ENCODE data around the gene HOXD1.
A peak's percentile ranks its signal among the peaks of the same experiment; 100 is the strongest.

Gene HOXD1

DNA sequence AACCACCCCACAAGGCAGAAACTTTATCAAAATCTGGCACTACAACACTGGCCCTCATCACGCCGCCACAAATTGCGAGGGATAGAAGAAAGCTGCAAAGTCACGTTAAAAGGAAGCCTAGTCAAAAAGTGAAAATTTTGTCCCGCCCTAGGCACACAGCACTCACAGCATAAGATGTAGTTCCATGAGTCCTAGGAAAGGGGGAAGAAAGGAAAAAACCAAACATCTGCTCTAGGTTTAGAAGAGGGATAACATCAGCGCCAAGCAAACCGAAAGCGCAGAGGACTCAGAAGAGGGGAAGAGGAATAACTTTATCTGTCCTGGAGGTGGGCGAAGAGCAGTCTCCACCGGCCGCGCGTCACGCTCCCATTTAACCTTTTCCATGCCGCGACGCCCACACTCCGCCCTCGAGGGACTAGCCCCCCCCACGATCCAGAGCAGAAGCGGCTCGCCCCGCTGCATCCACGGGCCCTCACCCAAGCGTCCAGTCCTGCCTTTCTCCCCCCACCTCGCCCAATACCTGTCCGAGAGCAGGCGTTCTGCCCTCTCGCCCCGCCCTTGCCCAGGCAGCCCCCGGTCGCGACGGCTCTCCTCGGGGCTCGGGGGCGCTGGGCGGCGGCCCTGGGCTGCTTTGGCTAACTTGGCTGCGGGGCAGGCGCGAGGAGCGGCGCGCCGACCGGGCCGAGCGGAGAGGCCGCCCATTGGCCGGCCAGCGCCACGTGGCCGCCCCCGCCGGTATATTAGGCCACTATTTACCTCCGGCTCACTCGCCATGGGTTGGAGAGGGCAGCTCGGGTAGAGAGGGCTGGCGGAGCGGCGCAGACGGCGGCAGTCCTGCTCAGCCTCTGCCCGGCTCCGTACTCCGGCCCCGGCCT lies at the start of gene HOXD1:
TSS of gene HOXD1 (plus strand) at position 770 of the 875 bp plus-strand sequence. CDS start 134 bp downstream, outside the sequence.
- DNase-seq = peak; percentile 39

- peak; percentile 57 for DNase-seq
Measured at GRCh38 chr2:176138923-176139660, 49.4 kb upstream of the HOXD1 start.

- peak; percentile 73 for DNase-seq
Measured at GRCh38 chr2:176139661-176140512, 48.6 kb upstream of the HOXD1 start.

DNA sequence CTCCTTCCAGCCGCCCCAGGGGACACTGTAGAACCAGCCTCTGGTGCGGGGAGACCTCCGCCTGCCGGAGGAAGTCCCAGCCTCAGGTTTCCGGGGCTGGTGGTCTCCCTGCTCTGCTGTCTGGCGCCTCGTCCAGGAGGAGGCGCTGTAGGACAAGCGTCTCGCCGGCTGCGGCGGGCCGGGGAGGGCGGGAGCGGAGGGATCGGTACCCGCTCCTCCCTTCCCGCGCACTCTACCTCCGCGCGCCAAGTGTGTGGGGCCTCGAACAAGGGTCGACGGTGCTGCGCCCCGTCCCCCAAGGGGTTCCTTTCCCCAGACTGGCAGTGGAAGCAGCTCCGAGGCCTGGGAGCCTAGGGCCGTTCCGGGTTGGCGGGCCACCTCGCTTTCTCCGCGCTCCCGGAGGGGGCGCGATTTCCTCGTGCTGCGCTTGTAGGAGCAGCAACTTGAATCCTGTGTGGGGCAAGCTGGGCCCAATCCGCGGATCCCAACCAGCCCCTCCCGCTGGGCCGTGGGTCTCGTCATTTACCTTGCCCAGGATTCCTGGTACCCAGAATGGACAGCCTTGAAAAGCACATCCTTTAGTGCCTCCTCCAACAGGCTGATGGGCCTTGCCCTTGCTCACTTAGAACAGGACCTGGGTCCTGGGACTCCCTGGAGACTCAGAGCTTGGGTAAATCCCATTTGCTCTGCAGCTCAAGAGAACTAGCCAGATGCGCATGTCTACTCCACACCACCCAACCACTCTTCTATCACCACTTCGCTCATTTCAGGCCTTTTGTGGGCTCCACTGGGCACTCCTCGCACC lies 47.8 kb upstream of the HOXD1 start:
- DNase-seq = peak; percentile 84

DNA sequence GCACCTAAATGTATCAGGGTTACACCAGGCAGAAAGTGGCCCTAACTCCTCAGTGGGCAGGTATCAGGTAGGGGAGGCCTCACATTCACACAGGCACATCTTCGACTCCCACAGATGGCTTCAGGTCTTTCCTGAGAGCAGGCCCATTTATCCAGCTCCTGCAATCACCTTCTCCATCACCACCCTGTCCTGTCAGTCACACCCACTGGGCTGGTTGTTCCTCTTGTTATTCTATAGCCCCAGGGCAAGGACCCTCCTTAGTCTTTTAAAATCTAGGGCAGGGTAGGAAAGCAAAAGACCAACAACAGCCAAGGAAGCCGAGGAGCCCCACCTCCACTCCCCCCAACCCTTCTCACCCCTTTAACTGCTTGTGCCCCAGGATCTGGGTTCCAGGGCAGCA lies 46.2 kb upstream of the HOXD1 start:
- no peak for DNase-seq

GRCh38 chr2:176145085-176145969 lies 43.1 kb upstream of the HOXD1 start:
- no peak for DNase-seq

DNA sequence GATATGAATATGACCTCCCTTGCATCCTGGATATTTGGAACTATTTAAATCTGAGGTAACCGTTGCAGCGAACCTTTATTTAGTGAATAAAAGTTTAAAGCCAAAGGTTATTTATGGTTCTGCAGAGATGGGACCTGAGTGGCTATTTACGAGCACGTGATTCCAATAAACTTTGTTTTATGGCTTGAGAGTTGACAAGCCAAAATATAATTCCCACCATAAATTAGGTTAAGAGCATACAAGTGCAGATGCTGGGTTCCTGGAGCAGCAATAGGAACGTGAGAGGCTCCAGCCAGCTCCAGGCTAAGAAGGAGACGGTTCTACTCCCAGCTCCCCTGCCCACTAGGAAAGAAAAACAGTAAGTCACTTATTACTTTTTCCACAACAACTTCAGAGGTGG lies 42.4 kb upstream of the HOXD1 start:
- peak; percentile 38 for DNase-seq

DNA sequence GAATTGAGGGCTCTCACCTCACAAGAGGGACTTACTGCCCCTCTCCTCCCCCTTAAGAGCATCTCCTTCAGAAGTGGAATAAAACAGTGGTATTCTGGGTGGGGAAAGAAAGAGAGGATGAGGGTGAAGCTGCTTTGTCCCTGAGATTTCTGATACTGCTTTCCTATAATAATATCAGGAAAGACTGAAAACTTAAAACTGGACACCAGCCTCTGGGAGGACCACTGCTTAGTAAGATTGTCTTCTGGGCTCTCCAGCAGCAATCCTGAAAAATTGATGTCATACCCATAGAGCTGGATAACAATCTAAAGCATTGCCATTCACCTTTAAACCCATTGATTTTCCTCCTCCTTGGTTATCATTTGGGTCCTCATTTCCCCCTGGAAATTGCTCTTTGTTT lies 41.8 kb upstream of the HOXD1 start:
- DNase-seq = no peak

DNA sequence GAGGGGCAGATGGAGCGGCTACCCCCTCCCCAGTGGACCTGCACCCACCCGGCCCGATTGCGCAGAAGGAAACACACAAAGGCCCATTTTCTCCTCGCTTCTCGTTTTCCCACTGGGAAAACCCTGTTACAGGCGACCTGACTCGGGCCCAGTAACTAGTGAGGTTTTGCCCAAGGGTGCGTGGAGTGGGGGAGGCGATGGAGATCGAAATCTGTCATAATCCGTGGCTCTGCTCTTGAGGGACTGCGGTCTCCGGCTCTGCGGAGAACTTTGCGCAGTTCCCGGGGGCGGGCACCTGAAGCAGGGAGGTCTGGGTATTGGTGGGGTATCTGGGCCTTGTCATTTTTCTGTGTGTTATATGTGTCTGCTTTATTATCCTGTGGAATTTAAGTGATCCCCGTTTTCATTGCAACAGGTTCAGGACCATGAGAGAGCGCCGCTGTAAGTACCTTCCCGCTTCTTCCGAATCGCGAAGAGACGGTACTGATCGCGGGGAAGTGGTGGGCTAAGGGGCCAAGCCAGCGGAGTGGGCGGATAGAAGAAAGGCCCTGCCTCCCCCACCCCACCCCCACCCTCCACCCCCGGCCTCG lies 41.2 kb upstream of the HOXD1 start:
- no peak for DNase-seq

- DNase-seq = no peak
Measured at GRCh38 chr2:176147800-176148496, 40.5 kb upstream of the HOXD1 start.

- DNase-seq = no peak
Measured at GRCh38 chr2:176148751-176149421, 39.6 kb upstream of the HOXD1 start.

GRCh38 chr2:176149481-176149938 lies 39.0 kb upstream of the HOXD1 start:
- DNase-seq = no peak

DNA sequence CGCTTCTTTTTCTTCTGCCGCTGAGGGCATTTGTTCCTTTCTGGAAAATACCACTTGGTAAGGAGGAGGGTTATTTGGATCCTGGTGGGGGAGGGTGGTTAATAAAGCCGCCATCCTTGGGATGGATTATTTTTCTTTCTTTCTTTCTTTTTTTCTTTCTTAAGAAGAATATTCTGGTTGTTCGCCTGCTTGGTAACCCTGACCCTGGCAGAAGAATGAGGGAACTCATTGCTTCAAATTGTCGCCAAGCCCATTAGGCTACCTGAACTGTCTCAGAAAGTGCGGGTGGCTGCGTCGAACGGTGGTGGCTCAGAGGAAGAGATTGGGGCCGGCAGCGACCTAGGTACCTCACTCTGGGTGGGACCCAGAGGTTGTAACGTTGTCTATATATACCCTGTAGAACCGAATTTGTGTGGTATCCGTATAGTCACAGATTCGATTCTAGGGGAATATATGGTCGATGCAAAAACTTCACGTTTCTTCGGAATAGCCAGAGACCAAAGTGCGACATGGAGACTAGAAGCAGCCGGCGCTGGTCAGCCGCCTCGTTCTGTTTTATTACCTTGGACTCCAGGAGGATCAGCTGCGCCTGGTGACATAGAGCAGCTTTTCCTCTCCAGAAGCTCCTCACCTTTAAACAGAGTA lies 38.4 kb upstream of the HOXD1 start:
- no peak for DNase-seq

- no peak for DNase-seq
Measured at GRCh38 chr2:176150584-176151441, 37.7 kb upstream of the HOXD1 start.

DNA sequence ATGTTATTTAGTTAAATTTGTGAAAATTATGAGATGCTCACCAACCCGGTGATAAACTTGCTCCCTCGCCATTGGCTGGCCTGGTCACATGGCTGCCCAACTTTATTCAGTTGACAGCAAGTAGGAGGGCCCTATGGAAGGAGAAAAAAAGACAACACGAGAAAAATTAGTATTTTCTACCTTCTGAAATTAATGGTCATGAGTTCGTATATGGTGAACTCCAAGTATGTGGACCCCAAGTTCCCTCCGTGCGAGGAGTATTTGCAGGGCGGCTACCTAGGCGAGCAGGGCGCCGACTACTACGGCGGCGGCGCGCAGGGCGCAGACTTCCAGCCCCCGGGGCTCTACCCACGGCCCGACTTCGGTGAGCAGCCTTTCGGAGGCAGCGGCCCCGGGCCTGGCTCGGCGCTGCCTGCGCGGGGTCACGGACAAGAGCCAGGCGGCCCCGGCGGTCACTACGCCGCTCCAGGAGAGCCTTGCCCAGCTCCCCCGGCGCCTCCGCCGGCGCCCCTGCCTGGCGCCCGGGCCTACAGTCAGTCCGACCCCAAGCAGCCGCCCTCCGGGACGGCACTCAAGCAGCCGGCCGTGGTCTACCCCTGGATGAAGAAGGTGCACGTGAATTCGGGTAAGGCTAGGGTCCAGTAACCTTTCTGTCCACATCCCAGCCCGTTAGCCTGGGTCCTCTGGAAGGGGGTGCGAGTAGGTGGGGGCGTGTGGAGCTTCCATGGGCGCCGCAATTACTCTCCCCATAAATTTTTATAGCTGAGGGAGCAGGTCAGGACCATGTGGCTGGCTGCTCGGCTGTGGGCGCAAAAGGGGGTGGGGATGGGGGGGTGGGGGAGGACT lies 36.8 kb upstream of the HOXD1 start, which contains the start of gene HOXD4:
TSS of gene HOXD4 (plus strand) at position 109 of the 846 bp plus-strand sequence. CDS start at position 193, 84 bp downstream.
- no peak for DNase-seq

- DNase-seq = no peak
Measured at GRCh38 chr2:176152350-176153181, 35.9 kb upstream of the HOXD1 start.

Measured in fibroblast of skin of right quadriceps (primary cell).